Stimulated activated CD4-positive, alpha-beta T cell treated with anti-CD3 and anti-CD28 coated beads, TNF-alpha, amount 100 ng/mL, for 48 hours (primary cell): ENCODE measurements around the gene XRCC3.

ENCODE experiments used
- DNase-seq, 3 donors: peaks; one replicate each; pipeline ENCODE4 v3.0.0-alpha.2; 2020; ENCODE audit warnings: low read depth in 3 of 3

The XRCC3 gene

GRCh38 chr14:103726474-103726873 is 11.2 kb upstream of the XRCC3 start:
- DNase-seq, result no peak

- no peak for DNase-seq
These were observed 10.6 kb upstream of the XRCC3 start for GRCh38 chr14:103725739-103726395.

DNA sequence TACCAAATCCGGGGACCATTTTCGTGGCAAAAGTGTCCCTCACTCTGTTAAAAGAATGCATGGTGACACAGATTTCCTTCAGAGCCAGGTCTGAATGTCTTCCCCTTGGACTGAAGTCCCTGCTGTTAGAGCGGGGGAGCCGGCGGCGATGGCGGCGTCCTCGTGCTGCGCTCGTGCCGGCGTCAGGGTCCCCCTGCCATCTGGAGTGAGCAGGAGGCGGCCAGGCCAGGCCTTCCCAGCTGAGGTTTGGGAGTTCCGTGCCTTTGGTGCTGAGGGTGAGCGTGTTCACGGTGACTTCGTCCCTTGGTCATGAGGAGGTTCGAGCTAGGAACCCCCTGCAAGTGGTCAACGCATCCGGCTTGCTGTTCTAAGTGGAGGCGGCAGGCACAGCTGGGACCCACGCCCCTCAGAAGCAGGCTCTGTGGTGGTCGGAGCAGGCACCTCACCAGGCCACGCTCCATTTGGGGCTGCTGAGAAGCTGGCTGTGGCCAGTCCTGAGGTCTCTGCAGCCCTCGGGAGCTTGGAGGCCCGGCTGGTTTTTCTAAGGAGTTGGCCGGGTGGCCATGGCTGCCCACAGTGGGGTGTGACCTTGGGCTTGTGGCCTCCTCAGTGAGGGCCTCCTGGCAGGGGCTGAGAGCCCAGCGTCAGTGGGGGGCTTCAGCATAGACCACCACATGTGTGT is 9.9 kb upstream of the XRCC3 start:
- no peak for DNase-seq

GRCh38 chr14:103724116-103724515 is 8.9 kb upstream of the XRCC3 start:
- DNase-seq, result no peak

GRCh38 chr14:103723748-103724081 is 8.5 kb upstream of the XRCC3 start:
- DNase-seq, result no peak

- peak; percentile 28 to 35 (median 33) for DNase-seq
These were observed 6.3 kb upstream of the XRCC3 start for GRCh38 chr14:103721334-103722120.

DNA sequence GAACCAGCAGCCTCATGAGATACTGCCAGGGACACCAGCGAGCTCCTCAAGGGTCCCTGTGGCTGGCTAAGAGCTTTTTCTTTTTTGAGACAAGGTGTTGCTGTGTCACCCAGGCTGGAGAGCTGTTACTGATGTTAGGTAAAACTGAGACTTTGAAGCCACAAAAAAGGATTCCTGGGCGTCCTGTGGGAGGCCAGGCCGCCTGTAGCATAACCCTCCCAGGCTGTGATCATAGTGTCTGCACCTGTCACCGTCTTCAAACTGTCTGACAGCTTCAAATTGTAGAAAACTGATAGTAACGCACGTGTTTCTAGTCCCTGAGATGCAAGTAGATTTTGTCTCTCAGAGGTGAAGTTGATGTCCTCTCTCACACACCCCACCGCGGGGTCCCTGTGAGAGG is 4.5 kb upstream of the XRCC3 start:
- DNase-seq, result no peak

- no peak for DNase-seq
These were observed 3.3 kb upstream of the XRCC3 start for GRCh38 chr14:103718572-103718971.

DNA sequence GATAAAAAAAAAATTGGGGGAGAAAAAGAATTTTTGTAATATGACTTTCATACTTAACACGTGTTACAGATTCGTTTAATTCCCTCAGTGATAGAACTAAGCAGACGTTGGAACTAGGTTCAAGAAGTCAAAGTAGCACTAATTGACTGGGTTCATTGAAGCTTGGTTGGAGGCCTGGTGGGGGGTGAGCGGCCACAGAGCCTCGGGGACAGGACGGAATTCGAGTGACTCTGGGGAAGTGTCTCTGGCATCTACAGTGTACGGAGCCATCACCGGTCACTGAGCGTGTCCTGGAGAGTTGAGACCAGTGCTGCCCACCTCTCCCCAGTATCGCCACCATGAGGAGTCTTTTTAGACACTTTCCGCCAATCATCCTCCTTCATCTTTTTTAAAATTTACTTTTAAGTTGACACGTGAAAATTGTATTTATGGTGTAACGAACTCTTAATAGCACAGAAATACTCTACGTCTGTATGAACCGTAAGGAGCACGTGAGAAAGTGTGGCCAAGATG is 1.7 kb upstream of the XRCC3 start:
- DNase-seq, result no peak

- no peak for DNase-seq
These were observed 995 bp upstream of the XRCC3 start for GRCh38 chr14:103716091-103716801.

- DNase-seq, result no peak
These were observed 1.1 kb downstream of the XRCC3 start for GRCh38 chr14:103714063-103714724.

GRCh38 chr14:103713304-103714062 is 1.8 kb downstream of the XRCC3 start:
- DNase-seq, result no peak

- no peak for DNase-seq
These were observed 2.5 kb downstream of the XRCC3 start for GRCh38 chr14:103712633-103713247.

- no peak for DNase-seq
These were observed 3.5 kb downstream of the XRCC3 start for GRCh38 chr14:103711516-103712431.

DNA sequence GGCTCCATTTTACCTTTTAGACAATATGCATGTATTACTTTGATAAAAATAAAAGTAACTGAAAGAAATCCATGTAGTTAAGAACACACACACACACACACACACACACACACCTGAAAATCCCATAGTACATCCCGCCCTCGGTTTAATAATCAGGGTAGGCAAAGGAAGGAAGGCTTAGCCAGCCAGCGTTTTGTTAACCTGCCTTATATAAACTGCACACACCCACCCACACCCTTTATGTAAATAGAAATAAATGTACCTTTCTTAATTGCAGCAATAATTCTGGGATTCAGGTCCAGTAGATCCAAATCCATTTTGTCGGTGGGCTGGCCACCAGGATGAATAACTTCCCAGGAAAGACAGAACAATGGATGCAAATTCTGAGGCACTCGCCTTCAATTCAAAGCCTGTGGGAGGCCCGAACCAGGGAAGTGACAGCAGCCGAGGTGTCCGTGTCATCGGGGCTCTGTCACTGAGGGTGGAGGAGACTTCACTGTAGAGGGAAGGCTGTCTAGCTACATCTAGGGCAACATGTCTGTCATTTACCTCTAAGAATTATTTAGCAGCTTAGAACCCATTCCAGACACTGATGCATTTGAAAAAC is 4.4 kb downstream of the XRCC3 start:
- DNase-seq, result no peak

GRCh38 chr14:103709814-103710213 is 5.4 kb downstream of the XRCC3 start:
- no peak for DNase-seq

DNA sequence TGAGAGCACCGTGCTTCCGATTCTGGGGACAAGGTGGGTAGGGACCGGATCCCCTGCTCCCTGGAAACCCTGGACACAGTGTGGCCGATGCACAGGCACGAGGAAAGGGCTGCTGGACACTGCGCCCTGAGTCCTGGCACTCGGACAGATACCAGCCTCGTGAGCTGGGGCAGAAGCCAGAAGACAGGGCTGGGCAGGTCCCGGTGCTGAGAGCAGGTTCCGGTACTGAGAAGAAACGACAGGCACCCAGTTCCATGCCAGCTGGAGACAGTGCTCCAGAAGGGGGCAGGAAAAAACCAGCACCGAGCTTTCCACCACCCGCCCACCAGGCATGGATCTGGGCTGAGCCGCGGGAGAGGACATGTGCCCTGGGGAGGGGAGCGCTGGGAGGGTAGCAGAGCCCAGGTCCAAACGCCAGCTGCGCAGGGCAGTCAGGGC is 6.5 kb downstream of the XRCC3 start:
- no peak for DNase-seq

- no peak for DNase-seq
These were observed 7.7 kb downstream of the XRCC3 start for GRCh38 chr14:103707329-103708263.
